ENCODE data around the gene CASS4. TPM values are rescaled to one million over a fixed set of nuclear protein-coding genes. Genes with fewer than 3 reads are reported as not detected.

The CASS4 gene
- total RNA-seq, 6 experiments from 2014 or later, result 0.66 to 2.1 (median 0.83) TPM

- H3K27me3 ChIP-seq, result no peaks in the 10 kb centered on the region
- ATAC-seq (no peak), DNase-seq (peak in 1 of 3 donors; percentile 32)
- H3K4me1 ChIP-seq, result no peaks in the 10 kb centered on the region
- no peak overlapping the region for H3K27ac ChIP-seq
- no peak for TF ChIP-seq POLR2A (IDR thresholded peaks at IDR 0.05)
- TF ChIP-seq CTCF (IDR thresholded peaks at IDR 0.05), result no peak
- H3K4me3 ChIP-seq, result no peak overlapping the region
- intact Hi-C loops (cut with DNase I), result no loop called here
- H3K9me3 ChIP-seq, result no peaks in the 10 kb centered on the region
- no peaks in the 10 kb centered on the region for H3K36me3 ChIP-seq
- WGBS (ENCODE audit: insufficient coverage, low coverage, low lambda C conversion rate, missing lambda C conversion rate), result 100% methylated on average over 2 of the region's 5 CpGs
Measured at GRCh38 chr20:56428410-56428809, 16.4 kb downstream of the CASS4 start.

- 51% methylated on average over 5 of the region's 8 CpGs for WGBS (ENCODE audit: insufficient coverage, low coverage, low lambda C conversion rate, missing lambda C conversion rate)
- Histone ChIP-seq H3K9me3 (no peaks in the 10 kb centered on the region), H3K36me3 (no peaks in the 10 kb centered on the region), H3K27ac (no peak overlapping the region), H3K27me3 (no peaks in the 10 kb centered on the region), H3K4me1 (no peaks in the 10 kb centered on the region), H3K4me3 (no peak overlapping the region)
- DNase-seq, result peak in 1 of 3 donors; percentile 36
- TF ChIP-seq POLR2A (IDR thresholded peaks at IDR 0.05) (no peak), CTCF (IDR thresholded peaks at IDR 0.05) (no peak)
- no peak for ATAC-seq
- intact Hi-C loops (cut with DNase I), result no loop called here
Measured at GRCh38 chr20:56428881-56429280, 16.8 kb downstream of the CASS4 start.

- no peak for TF ChIP-seq CTCF (IDR thresholded peaks at IDR 0.05)
- TF ChIP-seq POLR2A (IDR thresholded peaks at IDR 0.05), result no peak
- Histone ChIP-seq H3K4me1 (no peaks in the 10 kb centered on the region), H3K27me3 (no peaks in the 10 kb centered on the region), H3K4me3 (no peak overlapping the region), H3K27ac (no peak overlapping the region), H3K36me3 (no peaks in the 10 kb centered on the region), H3K9me3 (no peaks in the 10 kb centered on the region)
- peak in 1 of 3 donors; percentile 23 for DNase-seq
- WGBS (ENCODE audit: insufficient coverage, low coverage, low lambda C conversion rate, missing lambda C conversion rate), result 60% methylated on average over 6 of the region's 6 CpGs
- intact Hi-C loops (cut with DNase I), result no loop called here
- no peak for ATAC-seq
Measured at GRCh38 chr20:56429502-56429901, 17.4 kb downstream of the CASS4 start.

GRCh38 chr20:56429941-56430340, 17.9 kb downstream of the CASS4 start:
- no peak for ATAC-seq

GRCh38 chr20:56430461-56430860, 18.4 kb downstream of the CASS4 start:
- H3K4me3 ChIP-seq, result no peak overlapping the region
- no peak overlapping the region for H3K27ac ChIP-seq
- no peaks in the 10 kb centered on the region for H3K4me1 ChIP-seq
- peak in 1 of 3 donors; percentile 36 for DNase-seq
- ATAC-seq, result no peak
- WGBS (ENCODE audit: insufficient coverage, low coverage, low lambda C conversion rate, missing lambda C conversion rate), result 65% methylated on average over 4 of the region's 4 CpGs
- TF ChIP-seq POLR2A (IDR thresholded peaks at IDR 0.05) (no peak), CTCF (IDR thresholded peaks at IDR 0.05) (no peak)
- no peaks in the 10 kb centered on the region for H3K9me3 ChIP-seq
- intact Hi-C loops (cut with DNase I), result no loop called here
- no peaks in the 10 kb centered on the region for H3K27me3 ChIP-seq
- no peaks in the 10 kb centered on the region for H3K36me3 ChIP-seq

More at GRCh38 chr20:56429941-56430340, 17.9 kb downstream of the CASS4 start:
- DNase-seq, result peak in 1 of 3 donors; percentile 23
- intact Hi-C loops (cut with DNase I), result no loop called here
- Histone ChIP-seq H3K4me3 (no peak overlapping the region), H3K27me3 (no peaks in the 10 kb centered on the region), H3K36me3 (no peaks in the 10 kb centered on the region), H3K9me3 (no peaks in the 10 kb centered on the region), H3K4me1 (no peaks in the 10 kb centered on the region), H3K27ac (no peak overlapping the region)
- no peak for TF ChIP-seq POLR2A (IDR thresholded peaks at IDR 0.05)
- 40% methylated on average over 4 of the region's 4 CpGs for WGBS (ENCODE audit: insufficient coverage, low coverage, low lambda C conversion rate, missing lambda C conversion rate)

Measured in right lobe of liver (tissue), 6 donors.